Measurements from ENCODE around the gene ERRFI1.

GRCh38 chr1:7967651-7968050, 58.5 kb downstream of the ERRFI1 start:
- TF ChIP-seq TAF1 (IDR thresholded peaks at IDR 0.05; ENCODE audit: borderline replicate concordance, insufficient read depth, low read length) (no peak), POLR2AphosphoS5 (IDR thresholded peaks at IDR 0.05; ENCODE audit: low read depth, low read length) (no peak), REST (IDR thresholded peaks at IDR 0.05; ENCODE audit: insufficient read depth in 1 of 2, low read depth in 2 of 2, low read length in 2 of 2) (no peak), SIN3A (IDR thresholded peaks at IDR 0.05; ENCODE audit: borderline replicate concordance, insufficient read depth, low read length) (no peak)

Measured in PFSK-1 (cell line).